K562 (cell line): ENCODE measurements around the gene WFIKKN1. TPM values are rescaled to one million over a fixed set of nuclear protein-coding genes. Genes with fewer than 3 reads are reported as not detected.

Source experiments
- FOXJ3 ChIP-seq: sonication (generic); formaldehyde crosslinking; IDR thresholded peaks from 2 replicates; pipeline ENCODE4 v1.4.0; 2020; ENCODE audit warnings: mild to moderate bottlenecking, missing genetic modification reagents
- HOMEZ ChIP-seq: fragments of 250-450 bp; sonication (Bioruptor Pico); IDR thresholded peaks from 2 replicates; pipeline ENCODE4 v1.4.0; 2020; ENCODE audit warnings: mild to moderate bottlenecking, moderate library complexity
- HSF4 ChIP-seq: fragments of 250-450 bp; sonication (Bioruptor Pico); IDR thresholded peaks from 2 replicates; pipeline ENCODE4 v2.1.2; 2022; ENCODE audit warnings: mild to moderate bottlenecking, moderate library complexity, borderline replicate concordance
- NR0B1 ChIP-seq: fragments of 450-650 bp; IDR thresholded peaks from one replicate; pipeline ENCODE4 v1.6.1; 2018; ENCODE audit warnings: mild to moderate bottlenecking, moderate library complexity; ENCODE audit not compliant: partially characterized antibody
- RAD21 ChIP-seq, 2 experiments: fragments of 250-450 bp in 1 of 2; fragments of 450-650 bp in 1 of 2; sonication (Bioruptor Pico) in 1 of 2; formaldehyde crosslinking in 1 of 2; IDR thresholded peaks in 1 of 2; conservative IDR thresholded peaks in 1 of 2; 2 replicates each; pipeline versions ENCODE4 v1.4.0 to v1.8.0; 2020 to 2022; ENCODE audit warnings: mild to moderate bottlenecking in 2 of 2, moderate library complexity in 1 of 2
- SIN3B ChIP-seq: fragments of 450-650 bp; IDR thresholded peaks from 2 replicates; pipeline ENCODE4 v1.6.1; 2017; ENCODE audit warnings: low read depth, mild to moderate bottlenecking, moderate library complexity
- TEAD1 ChIP-seq, 2 experiments: fragments of 450-650 bp in 1 of 2; sonication (generic) in 1 of 2; formaldehyde crosslinking; IDR thresholded peaks; 2 replicates each; pipeline versions ENCODE4 v1.4.0 to v1.8.0; 2020 to 2022; ENCODE audit warnings: mild to moderate bottlenecking in 2 of 2, missing genetic modification reagents in 1 of 2
- ZSCAN29 ChIP-seq: fragments of 450-650 bp; IDR thresholded peaks from 2 replicates; pipeline ENCODE4 v1.6.1; 2017
- polyA plus RNA-seq, 8 experiments: library from polyadenylated mRNA; depleted of rRNA in 4 of 8; stranded (reverse) in 5 of 8; unstranded in 3 of 8; fragments of >200 nt; fragmentation: Nextera tagmentation in 2 of 8; fragmentation: Illumina TruSeq in 1 of 8; extraction: Ambion mirVana in 2 of 8; extraction: Trizol in 1 of 8; gene quantifications; 2 replicates each; pipeline versions ENCODE4 v1.2.1 to v1.2.3, GENCODE V29; 2011 to 2014; ENCODE audit warnings: inconsistent platforms in 1 of 8, missing spikeins in 1 of 8
- total RNA-seq, 7 experiments: library from RNA; depleted of rRNA in 6 of 7; stranded (reverse); fragments of >200 nt in 6 of 7; fragmentation: Illumina TruSeq in 2 of 7; extraction: Trizol in 2 of 7; gene quantifications; 2 replicates each; pipeline versions ENCODE4 v1.2.1 to v1.2.3, GENCODE V29; 2011 to 2021; ENCODE audit warnings: low replicate concordance in 1 of 7
- TF ChIP-seq, protein P1 (sequence below): sonication (generic); formaldehyde crosslinking; IDR thresholded peaks from 2 replicates; pipeline ENCODE4 v1.8.0; 2022; ENCODE audit warnings: mild to moderate bottlenecking, missing genetic modification reagents
- TF ChIP-seq, protein P2 (sequence below): sonication (generic); formaldehyde crosslinking; IDR thresholded peaks from 2 replicates; pipeline ENCODE4 v1.8.0; 2022; ENCODE audit warnings: mild to moderate bottlenecking, low read depth, missing genetic modification reagents
- TF ChIP-seq, protein P3 (sequence below), 3 experiments: IDR thresholded peaks in 2 of 3; conservative IDR thresholded peaks in 1 of 3; 2 replicates each; pipeline ENCODE4 v1.5.1; 2011 to 2012; ENCODE audit warnings: low read length in 3 of 3, mild to moderate bottlenecking in 3 of 3, control low read depth in 2 of 3, improper control_type of control experiment in 1 of 3, inconsistent platforms in 1 of 3, low read depth in 1 of 3, mixed read lengths in 1 of 3, moderate library complexity in 1 of 3; ENCODE audit not compliant: insufficient read depth in 2 of 3
- TF ChIP-seq, protein P4 (sequence below): IDR thresholded peaks from 2 replicates; pipeline ENCODE4 v1.6.1; 2011; ENCODE audit warnings: borderline replicate concordance, low read depth, mild to moderate bottlenecking, moderate library complexity, low read length; ENCODE audit not compliant: insufficient read depth, poor library complexity, severe bottlenecking

WFIKKN1 gene
- total and polyA plus RNA-seq, 9 of the 15 experiments (the other 6 are each of a cell fraction or from before 2014, with no cell fraction given), result 0.14 to 1.1 (median 0.50) TPM; not detected in 4

DNA sequence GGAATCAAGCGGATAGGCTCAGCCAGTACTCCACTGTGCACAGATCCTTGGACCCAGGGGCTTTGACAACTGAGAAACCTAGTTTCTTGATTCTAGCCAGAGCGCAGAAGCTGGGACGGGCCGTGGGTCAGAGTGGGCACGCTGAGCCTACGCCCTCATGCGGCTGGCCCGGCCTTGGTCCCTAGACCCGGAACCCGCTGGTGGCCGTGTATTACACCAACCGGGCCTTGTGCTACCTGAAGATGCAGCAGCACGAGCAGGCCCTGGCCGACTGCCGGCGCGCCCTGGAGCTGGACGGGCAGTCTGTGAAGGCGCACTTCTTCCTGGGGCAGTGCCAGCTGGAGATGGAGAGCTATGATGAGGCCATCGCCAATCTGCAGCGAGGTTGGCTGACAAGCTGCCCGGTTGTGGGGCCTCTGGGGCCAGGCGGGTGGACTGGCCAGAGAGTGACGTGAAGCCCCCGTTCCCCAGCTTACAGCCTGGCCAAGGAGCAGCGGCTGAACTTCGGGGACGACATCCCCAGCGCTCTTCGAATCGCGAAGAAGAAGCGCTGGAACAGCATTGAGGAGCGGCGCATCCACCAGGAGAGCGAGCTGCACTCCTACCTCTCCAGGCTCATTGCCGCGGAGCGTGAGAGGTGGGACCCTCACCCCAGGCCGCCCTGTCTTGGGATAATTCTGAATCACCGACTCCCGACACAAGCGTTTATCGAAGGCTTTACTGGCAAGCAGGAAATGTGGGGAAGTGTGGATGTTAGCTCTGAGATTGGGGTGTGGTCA, 50.4 kb downstream of the WFIKKN1 start (continued):
- TF ChIP-seq, protein P1, sequence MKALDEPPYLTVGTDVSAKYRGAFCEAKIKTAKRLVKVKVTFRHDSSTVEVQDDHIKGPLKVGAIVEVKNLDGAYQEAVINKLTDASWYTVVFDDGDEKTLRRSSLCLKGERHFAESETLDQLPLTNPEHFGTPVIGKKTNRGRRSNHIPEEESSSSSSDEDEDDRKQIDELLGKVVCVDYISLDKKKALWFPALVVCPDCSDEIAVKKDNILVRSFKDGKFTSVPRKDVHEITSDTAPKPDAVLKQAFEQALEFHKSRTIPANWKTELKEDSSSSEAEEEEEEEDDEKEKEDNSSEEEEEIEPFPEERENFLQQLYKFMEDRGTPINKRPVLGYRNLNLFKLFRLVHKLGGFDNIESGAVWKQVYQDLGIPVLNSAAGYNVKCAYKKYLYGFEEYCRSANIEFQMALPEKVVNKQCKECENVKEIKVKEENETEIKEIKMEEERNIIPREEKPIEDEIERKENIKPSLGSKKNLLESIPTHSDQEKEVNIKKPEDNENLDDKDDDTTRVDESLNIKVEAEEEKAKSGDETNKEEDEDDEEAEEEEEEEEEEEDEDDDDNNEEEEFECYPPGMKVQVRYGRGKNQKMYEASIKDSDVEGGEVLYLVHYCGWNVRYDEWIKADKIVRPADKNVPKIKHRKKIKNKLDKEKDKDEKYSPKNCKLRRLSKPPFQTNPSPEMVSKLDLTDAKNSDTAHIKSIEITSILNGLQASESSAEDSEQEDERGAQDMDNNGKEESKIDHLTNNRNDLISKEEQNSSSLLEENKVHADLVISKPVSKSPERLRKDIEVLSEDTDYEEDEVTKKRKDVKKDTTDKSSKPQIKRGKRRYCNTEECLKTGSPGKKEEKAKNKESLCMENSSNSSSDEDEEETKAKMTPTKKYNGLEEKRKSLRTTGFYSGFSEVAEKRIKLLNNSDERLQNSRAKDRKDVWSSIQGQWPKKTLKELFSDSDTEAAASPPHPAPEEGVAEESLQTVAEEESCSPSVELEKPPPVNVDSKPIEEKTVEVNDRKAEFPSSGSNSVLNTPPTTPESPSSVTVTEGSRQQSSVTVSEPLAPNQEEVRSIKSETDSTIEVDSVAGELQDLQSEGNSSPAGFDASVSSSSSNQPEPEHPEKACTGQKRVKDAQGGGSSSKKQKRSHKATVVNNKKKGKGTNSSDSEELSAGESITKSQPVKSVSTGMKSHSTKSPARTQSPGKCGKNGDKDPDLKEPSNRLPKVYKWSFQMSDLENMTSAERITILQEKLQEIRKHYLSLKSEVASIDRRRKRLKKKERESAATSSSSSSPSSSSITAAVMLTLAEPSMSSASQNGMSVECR (CRISPR knock-in tag), result peak; percentile 54
- TF ChIP-seq FOXJ3 (CRISPR knock-in tag), result no peak
- TF ChIP-seq HSF4, result no peak
- no peak for TF ChIP-seq SIN3B
- TF ChIP-seq, protein P2, sequence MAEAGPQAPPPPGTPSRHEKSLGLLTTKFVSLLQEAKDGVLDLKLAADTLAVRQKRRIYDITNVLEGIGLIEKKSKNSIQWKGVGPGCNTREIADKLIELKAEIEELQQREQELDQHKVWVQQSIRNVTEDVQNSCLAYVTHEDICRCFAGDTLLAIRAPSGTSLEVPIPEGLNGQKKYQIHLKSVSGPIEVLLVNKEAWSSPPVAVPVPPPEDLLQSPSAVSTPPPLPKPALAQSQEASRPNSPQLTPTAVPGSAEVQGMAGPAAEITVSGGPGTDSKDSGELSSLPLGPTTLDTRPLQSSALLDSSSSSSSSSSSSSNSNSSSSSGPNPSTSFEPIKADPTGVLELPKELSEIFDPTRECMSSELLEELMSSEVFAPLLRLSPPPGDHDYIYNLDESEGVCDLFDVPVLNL (CRISPR knock-in tag), result no peak
- TF ChIP-seq ZSCAN29, result no peak
- TF ChIP-seq, protein P3, sequence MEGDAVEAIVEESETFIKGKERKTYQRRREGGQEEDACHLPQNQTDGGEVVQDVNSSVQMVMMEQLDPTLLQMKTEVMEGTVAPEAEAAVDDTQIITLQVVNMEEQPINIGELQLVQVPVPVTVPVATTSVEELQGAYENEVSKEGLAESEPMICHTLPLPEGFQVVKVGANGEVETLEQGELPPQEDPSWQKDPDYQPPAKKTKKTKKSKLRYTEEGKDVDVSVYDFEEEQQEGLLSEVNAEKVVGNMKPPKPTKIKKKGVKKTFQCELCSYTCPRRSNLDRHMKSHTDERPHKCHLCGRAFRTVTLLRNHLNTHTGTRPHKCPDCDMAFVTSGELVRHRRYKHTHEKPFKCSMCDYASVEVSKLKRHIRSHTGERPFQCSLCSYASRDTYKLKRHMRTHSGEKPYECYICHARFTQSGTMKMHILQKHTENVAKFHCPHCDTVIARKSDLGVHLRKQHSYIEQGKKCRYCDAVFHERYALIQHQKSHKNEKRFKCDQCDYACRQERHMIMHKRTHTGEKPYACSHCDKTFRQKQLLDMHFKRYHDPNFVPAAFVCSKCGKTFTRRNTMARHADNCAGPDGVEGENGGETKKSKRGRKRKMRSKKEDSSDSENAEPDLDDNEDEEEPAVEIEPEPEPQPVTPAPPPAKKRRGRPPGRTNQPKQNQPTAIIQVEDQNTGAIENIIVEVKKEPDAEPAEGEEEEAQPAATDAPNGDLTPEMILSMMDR (IDR thresholded peaks at IDR 0.05 in 2 of 3, conservative IDR thresholded peaks at IDR 0.05 in 1 of 3; ENCODE audit: insufficient read depth in 2 of 3, low read depth in 1 of 3, low read length in 3 of 3), result peak in 2 of 3 experiments; percentile 36; a peak in 5 of 6 replicates
- peak in 1 of 2 experiments; percentile 20; a peak in 1 of 4 replicates for TF ChIP-seq RAD21 (CRISPR knock-in tag; conservative IDR thresholded peaks at IDR 0.05 in 1 of 2, IDR thresholded peaks at IDR 0.05 in 1 of 2)
- TF ChIP-seq, protein P4, sequence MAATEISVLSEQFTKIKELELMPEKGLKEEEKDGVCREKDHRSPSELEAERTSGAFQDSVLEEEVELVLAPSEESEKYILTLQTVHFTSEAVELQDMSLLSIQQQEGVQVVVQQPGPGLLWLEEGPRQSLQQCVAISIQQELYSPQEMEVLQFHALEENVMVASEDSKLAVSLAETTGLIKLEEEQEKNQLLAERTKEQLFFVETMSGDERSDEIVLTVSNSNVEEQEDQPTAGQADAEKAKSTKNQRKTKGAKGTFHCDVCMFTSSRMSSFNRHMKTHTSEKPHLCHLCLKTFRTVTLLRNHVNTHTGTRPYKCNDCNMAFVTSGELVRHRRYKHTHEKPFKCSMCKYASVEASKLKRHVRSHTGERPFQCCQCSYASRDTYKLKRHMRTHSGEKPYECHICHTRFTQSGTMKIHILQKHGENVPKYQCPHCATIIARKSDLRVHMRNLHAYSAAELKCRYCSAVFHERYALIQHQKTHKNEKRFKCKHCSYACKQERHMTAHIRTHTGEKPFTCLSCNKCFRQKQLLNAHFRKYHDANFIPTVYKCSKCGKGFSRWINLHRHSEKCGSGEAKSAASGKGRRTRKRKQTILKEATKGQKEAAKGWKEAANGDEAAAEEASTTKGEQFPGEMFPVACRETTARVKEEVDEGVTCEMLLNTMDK, result peak; percentile 35
- TF ChIP-seq NR0B1, result no peak
- TF ChIP-seq HOMEZ (CRISPR knock-in tag), result no peak
- TF ChIP-seq TEAD1 (CRISPR knock-in tag; IDR thresholded peaks at IDR 0.05), result peak in 1 of 2 experiments; percentile 24; a peak in 1 of 4 replicates
